Embryonic facial prominence (tissue), 1 donor: Measurements from ENCODE around the gene SENP3.

Experiments
- DNase-seq: peaks from one replicate; pipeline ENCODE4 v3.0.0-alpha.2; 2016; ENCODE audit errors: extremely low spot score

Gene SENP3

DNA sequence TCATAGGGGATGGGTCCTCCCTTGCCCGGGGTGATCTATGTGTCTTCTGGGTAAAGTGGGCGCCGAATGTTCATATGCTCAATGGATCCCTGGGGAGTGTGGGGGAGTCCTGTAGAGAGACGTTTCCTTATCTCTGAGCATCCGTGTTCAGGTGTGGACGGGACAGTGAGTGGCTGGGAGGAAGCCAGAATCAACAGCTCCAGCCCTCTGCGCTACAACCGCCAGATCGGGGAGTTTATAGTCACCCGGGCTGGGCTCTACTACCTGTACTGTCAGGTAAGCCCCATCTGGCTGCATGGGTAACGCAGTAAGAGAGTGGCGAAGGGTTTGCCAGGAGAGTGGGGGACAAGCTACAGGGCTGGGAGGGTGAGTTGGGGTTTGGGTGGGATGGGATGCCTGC, 5.1 kb upstream of the SENP3 start:
- no peak for DNase-seq

DNA sequence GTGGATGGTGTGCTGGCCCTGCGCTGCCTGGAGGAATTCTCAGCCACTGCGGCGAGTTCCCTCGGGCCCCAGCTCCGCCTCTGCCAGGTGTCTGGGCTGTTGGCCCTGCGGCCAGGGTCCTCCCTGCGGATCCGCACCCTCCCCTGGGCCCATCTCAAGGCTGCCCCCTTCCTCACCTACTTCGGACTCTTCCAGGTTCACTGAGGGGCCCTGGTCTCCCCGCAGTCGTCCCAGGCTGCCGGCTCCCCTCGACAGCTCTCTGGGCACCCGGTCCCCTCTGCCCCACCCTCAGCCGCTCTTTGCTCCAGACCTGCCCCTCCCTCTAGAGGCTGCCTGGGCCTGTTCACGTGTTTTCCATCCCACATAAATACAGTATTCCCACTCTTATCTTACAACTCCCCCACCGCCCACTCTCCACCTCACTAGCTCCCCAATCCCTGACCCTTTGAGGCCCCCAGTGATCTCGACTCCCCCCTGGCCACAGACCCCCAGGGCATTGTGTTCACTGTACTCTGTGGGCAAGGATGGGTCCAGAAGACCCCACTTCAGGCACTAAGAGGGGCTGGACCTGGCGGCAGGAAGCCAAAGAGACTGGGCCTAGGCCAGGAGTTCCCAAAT, 4.5 kb upstream of the SENP3 start:
- no peak for DNase-seq

DNA sequence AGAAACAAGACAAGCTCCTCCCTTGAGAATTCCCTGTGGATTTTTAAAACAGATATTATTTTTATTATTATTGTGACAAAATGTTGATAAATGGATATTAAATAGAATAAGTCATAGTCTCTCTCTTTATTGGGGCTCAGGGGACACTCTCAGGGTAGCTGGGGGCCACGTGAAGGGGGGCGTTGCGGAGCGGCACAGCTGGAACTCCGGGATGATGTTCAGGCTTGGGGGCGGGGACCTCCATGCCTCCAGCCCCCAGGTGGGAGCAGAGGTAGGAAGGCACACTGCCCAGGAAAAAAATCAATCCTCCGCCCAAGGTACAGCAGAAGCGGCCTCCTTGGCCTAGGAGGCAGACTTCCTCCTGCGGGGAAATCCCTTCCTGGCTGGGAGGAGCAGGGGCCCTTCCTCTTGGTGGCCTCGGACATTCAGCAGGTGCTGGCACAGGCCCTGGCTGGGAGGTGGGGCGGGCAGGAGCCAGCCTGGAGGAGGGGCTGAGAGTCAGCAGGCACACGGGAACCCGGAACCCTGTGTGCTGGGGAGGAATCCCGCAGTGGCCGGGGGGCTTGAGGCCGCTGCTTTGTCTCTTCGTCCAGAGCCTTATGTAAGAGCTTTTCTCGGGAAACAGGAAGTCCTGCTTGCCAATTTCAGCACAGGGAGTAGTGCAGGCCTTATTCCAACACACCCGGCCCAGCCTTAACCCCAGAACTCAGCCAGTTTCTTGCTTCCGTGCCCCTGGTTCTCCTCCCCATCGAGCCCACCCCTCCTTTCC, 3.8 kb upstream of the SENP3 start:
- no peak for DNase-seq

DNA sequence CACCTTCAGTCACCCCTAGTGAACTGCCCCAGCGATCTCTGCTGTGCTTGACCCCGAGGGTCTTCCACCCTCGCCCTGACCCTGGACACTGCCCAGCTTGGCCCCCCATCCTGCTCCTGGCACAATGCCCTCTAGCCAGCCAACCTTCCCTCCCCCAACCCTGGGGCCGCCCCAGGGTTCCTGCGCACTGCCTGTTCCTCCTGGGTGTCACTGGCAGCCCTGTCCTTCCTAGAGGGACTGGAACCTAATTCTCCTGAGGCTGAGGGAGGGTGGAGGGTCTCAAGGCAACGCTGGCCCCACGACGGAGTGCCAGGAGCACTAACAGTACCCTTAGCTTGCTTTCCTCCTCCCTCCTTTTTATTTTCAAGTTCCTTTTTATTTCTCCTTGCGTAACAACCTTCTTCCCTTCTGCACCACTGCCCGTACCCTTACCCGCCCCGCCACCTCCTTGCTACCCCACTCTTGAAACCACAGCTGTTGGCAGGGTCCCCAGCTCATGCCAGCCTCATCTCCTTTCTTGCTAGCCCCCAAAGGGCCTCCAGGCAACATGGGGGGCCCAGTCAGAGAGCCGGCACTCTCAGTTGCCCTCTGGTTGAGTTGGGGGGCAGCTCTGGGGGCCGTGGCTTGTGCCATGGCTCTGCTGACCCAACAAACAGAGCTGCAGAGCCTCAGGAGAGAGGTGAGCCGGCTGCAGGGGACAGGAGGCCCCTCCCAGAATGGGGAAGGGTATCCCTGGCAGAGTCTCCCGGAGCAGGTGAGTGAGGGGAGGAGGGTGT, 3.0 kb upstream of the SENP3 start, which contains the start of gene TNFSF13:
Gene TNFSF13 (plus strand): TSS at position 207 of the 776 bp plus-strand sequence. CDS start 290 bp downstream, at position 497.
- no peak for DNase-seq

DNA sequence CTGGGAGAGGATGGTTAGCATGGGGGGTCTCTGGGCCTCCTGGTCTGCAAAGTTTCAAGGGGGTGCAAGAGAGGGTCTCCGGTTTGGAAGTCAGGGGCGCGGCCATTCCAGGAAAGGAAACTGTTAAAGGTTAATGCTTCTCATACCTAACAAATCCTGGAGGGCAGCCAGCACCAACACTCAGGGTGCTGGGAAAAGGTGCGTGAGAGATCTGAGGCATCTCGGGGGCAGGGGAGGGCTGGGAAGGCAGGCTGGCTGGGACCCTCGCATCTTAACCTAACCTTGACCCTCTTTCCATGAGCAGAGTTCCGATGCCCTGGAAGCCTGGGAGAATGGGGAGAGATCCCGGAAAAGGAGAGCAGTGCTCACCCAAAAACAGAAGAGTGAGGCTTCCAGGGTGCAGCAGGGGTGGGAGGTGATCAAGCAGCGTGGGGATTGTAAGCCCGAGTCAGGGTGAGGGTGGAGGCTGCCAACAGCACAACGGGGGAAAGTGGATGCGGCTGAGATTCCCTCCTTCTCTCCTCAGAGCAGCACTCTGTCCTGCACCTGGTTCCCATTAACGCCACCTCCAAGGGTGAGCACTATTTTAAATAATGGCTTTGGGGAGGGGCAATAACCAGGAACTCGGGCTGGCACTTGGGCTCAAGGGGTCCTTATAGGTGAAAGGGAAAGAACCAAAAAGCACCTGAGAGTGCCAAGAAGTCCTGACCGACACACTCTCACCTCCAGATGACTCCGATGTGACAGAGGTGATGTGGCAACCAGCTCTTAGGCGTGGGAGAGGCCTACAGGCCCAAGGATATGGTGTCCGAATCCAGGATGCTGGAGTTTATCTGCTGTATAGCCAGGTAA, 2.2 kb upstream of the SENP3 start:
- DNase-seq, result no peak

DNA sequence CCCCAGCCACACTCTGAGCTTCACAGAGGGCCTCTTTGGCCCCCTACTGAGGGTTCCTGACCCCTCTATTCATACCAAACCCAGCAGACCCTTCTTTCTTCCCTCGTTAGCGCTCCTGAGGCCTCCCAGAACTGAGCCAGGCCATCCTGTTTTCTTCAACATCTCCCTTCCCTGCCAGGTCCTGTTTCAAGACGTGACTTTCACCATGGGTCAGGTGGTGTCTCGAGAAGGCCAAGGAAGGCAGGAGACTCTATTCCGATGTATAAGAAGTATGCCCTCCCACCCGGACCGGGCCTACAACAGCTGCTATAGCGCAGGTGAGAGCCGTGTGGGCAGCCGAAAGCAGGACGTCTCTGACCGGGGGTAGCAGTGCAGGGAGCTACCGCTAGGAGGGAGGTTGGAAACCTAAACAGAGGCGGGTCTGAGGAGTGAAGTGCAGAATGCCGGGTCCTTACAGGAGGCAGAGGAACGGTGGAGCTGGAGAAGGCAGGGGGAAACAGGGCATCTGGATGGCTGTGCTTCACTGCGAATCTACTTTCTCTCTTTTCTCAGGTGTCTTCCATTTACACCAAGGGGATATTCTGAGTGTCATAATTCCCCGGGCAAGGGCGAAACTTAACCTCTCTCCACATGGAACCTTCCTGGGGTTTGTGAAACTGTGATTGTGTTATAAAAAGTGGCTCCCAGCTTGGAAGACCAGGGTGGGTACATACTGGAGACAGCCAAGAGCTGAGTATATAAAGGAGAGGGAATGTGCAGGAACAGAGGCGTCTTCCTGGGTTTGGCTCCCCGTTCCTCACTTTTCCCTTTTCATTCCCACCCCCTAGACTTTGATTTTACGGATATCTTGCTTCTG, 1.3 kb upstream of the SENP3 start:
- peak; percentile 70 for DNase-seq

DNA sequence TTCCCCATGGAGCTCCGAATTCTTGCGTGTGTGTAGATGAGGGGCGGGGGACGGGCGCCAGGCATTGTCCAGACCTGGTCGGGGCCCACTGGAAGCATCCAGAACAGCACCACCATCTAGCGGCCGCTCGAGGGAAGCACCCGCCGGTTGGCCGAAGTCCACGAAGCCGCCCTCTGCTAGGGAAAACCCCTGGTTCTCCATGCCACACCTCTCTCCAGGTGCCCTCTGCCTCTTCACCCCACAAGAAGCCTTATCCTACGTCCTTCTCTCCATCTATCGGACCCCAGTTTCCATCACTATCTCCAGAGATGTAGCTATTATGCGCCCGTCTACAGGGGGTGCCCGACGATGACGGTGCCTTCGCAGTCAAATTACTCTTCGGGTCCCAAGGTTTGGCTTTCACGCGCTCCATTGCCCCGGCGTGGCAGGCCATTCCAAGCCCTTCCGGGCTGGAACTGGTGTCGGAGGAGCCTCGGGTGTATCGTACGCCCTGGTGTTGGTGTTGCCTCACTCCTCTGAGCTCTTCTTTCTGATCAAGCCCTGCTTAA, 617 bp upstream of the SENP3 start:
- peak; percentile 70 for DNase-seq

DNA sequence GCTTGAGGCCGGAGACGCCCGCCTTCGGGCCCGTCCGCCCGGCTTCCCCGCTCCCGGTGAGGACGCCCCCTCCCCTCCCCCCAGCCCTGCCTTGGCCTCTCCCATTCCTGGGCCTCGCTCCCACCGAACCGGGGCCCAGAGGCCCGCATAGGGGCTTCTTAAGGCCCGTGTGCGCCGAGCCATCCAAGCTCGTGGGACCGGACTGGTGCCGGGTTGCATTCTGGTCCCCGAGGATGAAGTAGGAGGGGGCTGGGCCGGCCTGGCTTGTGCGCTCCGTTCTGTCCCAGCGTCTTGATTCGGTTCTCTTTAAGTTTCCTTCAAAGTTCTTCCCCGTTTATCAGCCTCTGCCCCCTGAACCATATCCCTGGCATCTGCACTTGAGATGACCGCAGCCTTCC, 488 bp downstream of the SENP3 start:
- DNase-seq, result no peak

DNA sequence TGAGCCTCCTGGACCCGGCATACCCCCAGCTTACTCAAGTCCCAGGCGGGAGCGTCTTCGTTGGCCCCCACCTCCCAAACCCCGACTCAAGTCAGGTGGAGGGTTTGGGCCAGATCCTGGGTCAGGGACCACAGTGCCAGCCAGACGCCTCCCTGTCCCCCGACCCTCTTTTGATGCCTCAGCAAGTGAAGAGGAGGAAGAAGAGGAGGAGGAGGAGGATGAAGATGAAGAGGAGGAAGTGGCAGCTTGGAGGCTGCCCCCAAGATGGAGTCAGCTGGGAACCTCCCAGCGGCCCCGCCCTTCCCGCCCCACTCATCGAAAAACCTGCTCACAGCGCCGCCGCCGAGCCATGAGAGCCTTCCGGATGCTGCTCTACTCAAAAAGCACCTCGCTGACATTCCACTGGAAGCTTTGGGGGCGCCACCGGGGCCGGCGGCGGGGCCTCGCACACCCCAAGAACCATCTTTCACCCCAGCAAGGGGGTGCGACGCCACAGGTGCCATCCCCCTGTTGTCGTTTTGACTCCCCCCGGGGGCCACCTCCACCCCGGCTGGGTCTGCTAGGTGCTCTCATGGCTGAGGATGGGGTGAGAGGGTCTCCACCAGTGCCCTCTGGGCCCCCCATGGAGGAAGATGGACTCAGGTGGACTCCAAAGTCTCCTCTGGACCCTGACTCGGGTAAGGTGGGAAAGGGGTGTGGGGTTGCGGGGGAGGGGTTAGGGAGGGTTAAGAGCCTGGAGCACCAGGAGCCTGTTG, 1.6 kb downstream of the SENP3 start:
- DNase-seq, result no peak

DNA sequence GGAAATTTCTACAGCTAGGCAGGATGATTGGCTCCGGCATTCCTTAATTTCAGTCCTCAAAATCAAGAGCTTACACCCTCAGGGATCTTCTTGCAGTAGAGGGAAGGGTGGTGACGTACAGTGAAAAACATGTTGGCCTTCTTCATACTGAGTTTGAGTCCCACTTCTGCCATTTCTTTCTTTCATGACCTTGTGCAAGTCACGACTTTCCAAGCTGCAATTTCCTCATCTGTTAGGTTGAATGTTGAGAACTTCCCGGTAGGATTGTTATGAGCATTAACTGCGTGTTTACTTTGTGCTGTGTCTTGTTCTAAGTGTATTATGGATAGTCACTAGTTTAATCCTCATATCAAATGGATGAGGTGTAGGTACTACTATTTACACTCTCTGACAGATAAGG, 7.9 kb downstream of the SENP3 start:
- DNase-seq, result no peak

DNA sequence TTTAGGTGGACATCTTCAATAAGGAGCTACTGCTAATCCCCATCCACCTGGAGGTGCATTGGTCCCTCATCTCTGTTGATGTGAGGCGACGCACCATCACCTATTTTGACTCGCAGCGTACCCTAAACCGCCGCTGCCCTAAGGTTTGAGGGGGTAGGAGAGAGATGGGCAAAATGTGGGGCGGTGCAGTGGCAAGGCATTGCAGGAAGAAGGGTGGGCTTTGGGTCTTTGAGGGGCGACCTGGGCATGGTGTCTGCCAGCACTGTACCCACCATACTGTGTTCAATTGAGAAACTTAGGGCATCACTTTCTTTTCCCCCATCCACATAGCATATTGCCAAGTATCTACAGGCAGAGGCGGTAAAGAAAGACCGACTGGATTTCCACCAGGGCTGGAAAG, 8.6 kb downstream of the SENP3 start:
- DNase-seq, result no peak

DNA sequence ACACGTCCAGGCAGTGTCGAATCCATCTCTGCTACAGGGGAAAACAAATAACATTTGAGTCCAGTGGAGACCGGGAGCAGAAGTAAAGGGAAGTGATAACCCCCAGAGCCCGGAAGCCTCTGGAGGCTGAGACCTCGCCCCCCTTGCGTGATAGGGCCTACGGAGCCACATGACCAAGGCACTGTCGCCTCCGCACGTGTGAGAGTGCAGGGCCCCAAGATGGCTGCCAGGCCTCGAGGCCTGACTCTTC, 10.5 kb downstream of the SENP3 start:
- no peak for DNase-seq

DNA sequence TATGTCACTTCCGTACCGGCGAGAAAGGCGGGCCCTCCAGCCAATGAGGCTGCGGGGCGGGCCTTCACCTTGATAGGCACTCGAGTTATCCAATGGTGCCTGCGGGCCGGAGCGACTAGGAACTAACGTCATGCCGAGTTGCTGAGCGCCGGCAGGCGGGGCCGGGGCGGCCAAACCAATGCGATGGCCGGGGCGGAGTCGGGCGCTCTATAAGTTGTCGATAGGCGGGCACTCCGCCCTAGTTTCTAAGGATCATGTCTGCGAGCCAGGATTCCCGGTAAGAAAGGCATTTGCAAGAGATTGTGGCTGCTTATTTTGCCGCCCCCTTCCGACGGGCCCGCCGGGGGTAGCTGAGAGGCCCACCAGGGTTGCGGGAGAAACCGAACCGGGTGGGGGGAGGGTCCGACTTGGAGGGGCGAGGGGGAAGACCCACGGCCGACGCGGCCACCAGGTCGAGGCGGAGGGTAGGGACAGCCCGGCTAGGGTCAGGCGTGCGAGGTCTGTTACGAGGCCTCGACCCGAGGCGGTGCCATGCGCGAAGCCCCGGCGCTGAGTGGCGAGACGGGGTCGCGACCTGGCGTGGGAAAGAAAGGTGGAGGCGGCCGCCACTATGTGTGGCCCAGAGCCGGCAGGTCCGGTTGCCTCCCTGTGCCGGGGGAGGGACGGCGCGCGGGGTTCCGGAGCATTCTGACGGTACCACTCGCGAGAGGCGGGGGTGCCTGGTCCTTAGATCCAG, 11.0 kb downstream of the SENP3 start:
- peak; percentile 97 for DNase-seq

DNA sequence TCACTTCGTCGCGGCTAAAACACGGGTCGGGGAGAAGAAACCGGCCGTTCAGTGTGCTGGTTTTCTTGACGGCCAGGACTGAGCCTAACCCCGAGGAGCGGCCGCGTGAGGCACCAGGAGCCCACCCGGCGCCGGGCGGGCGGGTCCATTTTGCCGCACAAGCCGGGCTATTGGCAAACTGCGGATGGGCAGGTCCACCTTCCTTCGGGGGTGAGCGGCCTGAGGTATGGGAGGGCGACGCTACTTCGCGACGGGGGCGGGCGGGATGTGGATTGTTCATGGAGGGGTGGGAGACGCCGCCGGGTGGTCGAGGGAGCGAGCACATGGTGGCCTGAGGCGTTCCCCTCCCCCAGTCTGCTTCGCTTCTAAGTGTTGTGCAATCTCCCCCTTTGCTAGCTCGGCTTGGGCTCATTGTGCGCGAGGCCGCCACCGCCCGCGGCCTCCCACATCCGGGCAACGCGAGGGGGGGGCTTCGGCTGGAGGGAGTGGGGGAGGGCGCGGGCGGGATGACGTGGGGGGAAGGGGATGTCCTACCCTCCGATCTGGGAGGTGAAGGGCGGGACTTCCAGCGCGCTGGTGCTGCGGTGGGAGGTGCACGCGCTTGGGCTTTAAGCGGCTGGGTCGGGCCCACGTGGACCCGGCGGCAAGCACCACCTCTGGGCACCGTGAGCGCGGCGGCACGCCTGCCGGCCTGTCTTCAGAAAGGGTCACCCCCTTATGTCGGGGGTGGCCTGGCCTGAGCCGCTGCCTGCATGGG, 11.8 kb downstream of the SENP3 start:
- DNase-seq, result peak; percentile 82

DNA sequence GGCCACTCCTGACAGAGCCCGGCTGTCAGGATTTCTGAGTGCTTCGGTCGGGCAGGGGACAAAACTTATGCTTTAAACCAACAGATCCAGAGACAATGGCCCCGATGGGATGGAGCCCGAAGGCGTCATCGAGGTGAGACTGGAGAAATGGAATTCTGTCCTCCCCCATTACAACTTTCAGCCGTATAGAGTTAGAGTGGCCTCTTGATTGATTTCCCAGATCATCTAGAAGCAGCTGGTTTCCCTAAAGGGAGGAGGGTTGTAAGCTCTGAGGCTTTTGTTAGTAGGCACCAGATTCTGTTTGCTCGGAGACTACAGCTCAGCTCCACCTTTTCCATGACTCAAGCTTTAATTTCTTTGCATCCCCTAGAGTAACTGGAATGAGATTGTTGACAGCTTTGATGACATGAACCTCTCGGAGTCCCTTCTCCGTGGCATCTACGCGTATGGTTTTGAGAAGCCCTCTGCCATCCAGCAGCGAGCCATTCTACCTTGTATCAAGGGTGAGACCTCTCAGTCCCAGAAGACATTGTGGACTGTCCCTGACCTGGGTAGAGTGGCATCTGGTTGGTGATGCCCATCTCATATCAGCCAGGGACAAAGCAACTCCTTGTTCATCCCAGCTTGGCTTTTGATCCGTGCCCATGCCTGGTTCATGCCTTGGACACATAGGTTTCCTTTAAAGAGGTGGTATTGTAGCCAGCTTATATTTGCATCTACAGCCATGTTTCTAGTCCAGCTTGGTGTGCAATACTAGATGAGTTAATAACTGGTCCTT, 12.6 kb downstream of the SENP3 start:
- DNase-seq, result no peak

DNA sequence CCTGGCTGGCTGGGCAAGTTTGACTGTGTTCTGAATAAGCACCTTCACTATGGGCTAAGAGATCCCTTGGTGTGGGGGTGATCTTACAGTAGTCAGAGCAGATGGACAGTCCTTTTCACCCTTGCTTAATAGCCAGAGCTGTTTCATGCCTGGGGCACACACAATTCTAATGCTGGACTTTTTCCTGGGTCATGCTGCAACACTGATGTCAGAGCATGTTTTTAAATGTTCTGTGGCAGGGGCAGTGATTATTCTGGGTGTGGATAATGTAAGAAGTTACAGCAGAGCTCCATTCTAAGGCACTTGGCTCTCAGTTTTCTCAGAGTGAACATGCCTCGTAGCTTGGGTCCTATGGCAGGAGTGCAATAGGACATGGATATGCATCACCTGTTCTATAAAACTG, 13.8 kb downstream of the SENP3 start:
- no peak for DNase-seq

DNA sequence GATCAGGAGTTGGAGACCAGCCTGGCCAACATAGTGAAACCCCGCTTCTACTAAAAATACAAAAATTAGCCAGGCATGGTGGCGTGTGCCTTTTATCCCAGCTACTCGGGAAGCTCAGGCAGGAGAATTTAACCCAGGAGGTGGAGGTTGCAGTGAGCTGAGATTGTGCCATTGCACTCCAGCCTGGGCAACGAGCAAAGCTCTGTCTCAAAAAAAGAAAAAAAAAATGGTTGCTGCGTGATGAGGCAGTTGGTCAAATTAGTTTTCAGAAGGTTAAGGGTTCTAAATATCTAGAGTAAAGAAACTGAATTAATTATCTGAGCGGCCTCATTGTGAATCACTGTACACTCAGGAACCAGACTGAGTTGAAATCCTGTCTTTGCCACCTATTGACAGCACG, 14.2 kb downstream of the SENP3 start:
- no peak for DNase-seq

DNA sequence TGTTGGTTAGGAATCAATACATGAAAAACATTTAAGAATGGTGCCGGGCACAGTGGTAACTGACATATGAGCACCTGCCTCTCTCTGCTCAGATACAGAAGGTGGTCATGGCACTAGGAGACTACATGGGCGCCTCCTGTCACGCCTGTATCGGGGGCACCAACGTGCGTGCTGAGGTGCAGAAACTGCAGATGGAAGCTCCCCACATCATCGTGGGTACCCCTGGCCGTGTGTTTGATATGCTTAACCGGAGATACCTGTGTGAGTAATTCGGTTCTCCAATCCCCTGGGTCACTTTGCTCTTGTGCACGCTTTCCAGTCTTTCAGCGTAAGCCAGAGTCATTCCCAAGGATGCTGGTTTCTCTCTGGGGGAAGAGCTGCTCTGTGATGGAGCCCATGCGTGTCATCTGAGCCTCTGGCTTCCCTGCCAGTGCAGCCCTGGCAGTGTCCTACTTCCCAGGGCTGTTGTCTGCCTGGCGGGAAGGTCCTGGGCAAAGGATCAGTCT, 14.8 kb downstream of the SENP3 start:
- DNase-seq, result no peak
